Fibroblast of lung (primary cell): ENCODE data around the gene CDIP1. TPM values are rescaled to one million over a fixed set of nuclear protein-coding genes. Genes with fewer than 3 reads are reported as not detected.

Source experiments
- DNase-seq, 2 donors: peaks; one replicate each; pipeline versions ENCODE4 v3.0.0 to v3.0.0-alpha.2; 2010; ENCODE audit warnings: low read depth in 2 of 2
- H2AFZ ChIP-seq: 2 replicates; pipeline ENCODE4 v1.5.1; 2012; ENCODE audit warnings: low read length, control low read depth, inconsistent platforms
- H3K27ac ChIP-seq: 2 replicates; pipeline ENCODE4 v1.5.1; 2011; ENCODE audit warnings: low read length, control low read depth; ENCODE audit not compliant: insufficient read depth
- H3K27me3 ChIP-seq: 2 replicates; pipeline ENCODE4 v1.5.1; 2011; ENCODE audit warnings: mild to moderate bottlenecking, low read length; ENCODE audit not compliant: control insufficient read depth, insufficient read depth
- H3K36me3 ChIP-seq: 2 replicates; pipeline ENCODE4 v1.5.1; 2011; ENCODE audit warnings: low read length; ENCODE audit not compliant: control insufficient read depth, insufficient read depth
- H3K4me1 ChIP-seq: 2 replicates; pipeline ENCODE4 v1.5.1; 2011; ENCODE audit warnings: low read length; ENCODE audit not compliant: control insufficient read depth, insufficient read depth; ENCODE audit errors: extremely low read depth
- H3K4me2 ChIP-seq: 2 replicates; pipeline ENCODE4 v1.5.1; 2011; ENCODE audit warnings: low read length, control low read depth; ENCODE audit not compliant: insufficient read depth; ENCODE audit errors: extremely low read depth
- H3K4me3 ChIP-seq, 4 experiments: fragments of 200-600 bp in 1 of 4; sonication (generic) in 1 of 4; replicated peaks in 1 of 4; 2 replicates each; pipeline ENCODE4 v1.5.1; 2011 to 2016; ENCODE audit warnings: low read length in 4 of 4, low read depth in 3 of 4, mild to moderate bottlenecking in 3 of 4, control low read depth in 2 of 4, inconsistent platforms in 1 of 4, mixed read lengths in 1 of 4; ENCODE audit not compliant: insufficient read depth in 1 of 4; ENCODE audit errors: control extremely low read depth in 1 of 4
- H3K79me2 ChIP-seq: 2 replicates; pipeline ENCODE4 v1.5.1; 2012; ENCODE audit warnings: mild to moderate bottlenecking, low read length, inconsistent platforms; ENCODE audit not compliant: control insufficient read depth, insufficient read depth
- H3K9ac ChIP-seq: 2 replicates; pipeline ENCODE4 v1.5.1; 2011; ENCODE audit warnings: mild to moderate bottlenecking, low read length, control low read depth; ENCODE audit not compliant: insufficient read depth
- H3K9me3 ChIP-seq: 2 replicates; pipeline ENCODE4 v1.5.1; 2012; ENCODE audit warnings: low read depth, low read length; ENCODE audit not compliant: control insufficient read depth, insufficient read depth
- H4K20me1 ChIP-seq: 2 replicates; pipeline ENCODE4 v1.5.1; 2011; ENCODE audit warnings: low read length; ENCODE audit not compliant: control insufficient read depth, insufficient read depth; ENCODE audit errors: extremely low read depth
- EZH2 ChIP-seq: IDR thresholded peaks from 2 replicates; pipeline ENCODE4 v1.5.1; 2012; ENCODE audit warnings: low read length, control low read depth, mild to moderate bottlenecking; ENCODE audit errors: missing control alignments
- polyA plus RNA-seq, 2 donors: library from polyadenylated mRNA; depleted of rRNA in 1 of 2; stranded (reverse) in 1 of 2; unstranded in 1 of 2; fragments of >200 nt; gene quantifications; 2 replicates each; pipeline ENCODE4 v1.2.1, GENCODE V29; 2011 to 2012; ENCODE audit warnings: missing spikeins in 1 of 2
- total RNA-seq: library from RNA; depleted of rRNA; stranded (reverse); fragments of >200 nt; gene quantifications from 2 replicates; pipeline ENCODE4 v1.2.1, GENCODE V29; 2014
- TF ChIP-seq, protein P1 (sequence below), 2 donors: IDR thresholded peaks in 1 of 2; conservative IDR thresholded peaks in 1 of 2; 1 replicate in 1 of 2; 2 replicates in 1 of 2; pipeline ENCODE4 v1.5.1; 2011 to 2012; ENCODE audit warnings: low read length in 2 of 2, control low read depth in 1 of 2, inconsistent platforms in 1 of 2, low read depth in 1 of 2, mild to moderate bottlenecking in 1 of 2

Gene CDIP1
- total and polyA plus RNA-seq, 2 donors (not counting 1 experiment from before 2014, with no cell fraction given) = 6.3 to 12.2 TPM

DNA sequence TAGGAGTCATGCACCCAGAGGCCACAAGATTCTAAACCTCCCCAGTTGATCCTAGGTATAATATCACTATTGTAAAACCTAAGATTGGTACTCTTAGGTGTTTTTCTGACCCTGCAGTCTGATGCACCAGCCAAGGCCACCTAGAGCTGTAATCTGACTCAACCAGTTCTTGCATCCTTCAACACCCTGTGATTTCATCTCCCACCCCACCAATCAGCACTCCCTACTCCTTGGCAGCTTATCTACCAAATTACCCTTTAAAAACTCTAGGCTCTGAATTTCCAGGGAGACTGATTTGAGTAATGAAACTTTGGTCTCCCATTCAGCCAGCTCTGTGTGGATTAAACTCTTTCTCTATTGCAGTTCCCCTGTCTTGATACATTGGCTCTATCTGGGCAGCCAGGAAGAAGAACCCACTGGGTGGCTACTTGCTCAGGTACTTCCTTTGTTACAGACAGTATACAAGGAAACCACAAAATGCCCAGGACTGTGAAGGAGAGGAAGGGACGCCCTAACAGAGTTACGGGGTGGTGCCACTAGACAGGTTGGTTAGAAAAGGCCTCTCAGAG is 1.2 kb upstream of the CDIP1 start:
- no peak overlapping the region for H3K27ac ChIP-seq
- H3K9ac ChIP-seq = no peak overlapping the region
- no peaks in the 10 kb centered on the region for H3K79me2 ChIP-seq
- no peak for DNase-seq
- no peaks in the 10 kb centered on the region for H4K20me1 ChIP-seq
- no peak overlapping the region for H3K4me3 ChIP-seq
- TF ChIP-seq, protein P1, sequence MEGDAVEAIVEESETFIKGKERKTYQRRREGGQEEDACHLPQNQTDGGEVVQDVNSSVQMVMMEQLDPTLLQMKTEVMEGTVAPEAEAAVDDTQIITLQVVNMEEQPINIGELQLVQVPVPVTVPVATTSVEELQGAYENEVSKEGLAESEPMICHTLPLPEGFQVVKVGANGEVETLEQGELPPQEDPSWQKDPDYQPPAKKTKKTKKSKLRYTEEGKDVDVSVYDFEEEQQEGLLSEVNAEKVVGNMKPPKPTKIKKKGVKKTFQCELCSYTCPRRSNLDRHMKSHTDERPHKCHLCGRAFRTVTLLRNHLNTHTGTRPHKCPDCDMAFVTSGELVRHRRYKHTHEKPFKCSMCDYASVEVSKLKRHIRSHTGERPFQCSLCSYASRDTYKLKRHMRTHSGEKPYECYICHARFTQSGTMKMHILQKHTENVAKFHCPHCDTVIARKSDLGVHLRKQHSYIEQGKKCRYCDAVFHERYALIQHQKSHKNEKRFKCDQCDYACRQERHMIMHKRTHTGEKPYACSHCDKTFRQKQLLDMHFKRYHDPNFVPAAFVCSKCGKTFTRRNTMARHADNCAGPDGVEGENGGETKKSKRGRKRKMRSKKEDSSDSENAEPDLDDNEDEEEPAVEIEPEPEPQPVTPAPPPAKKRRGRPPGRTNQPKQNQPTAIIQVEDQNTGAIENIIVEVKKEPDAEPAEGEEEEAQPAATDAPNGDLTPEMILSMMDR (conservative IDR thresholded peaks at IDR 0.05 in 1 of 2, IDR thresholded peaks at IDR 0.05 in 1 of 2; ENCODE audit: low read depth in 1 of 2, low read length in 2 of 2) = no peak
- no peak for TF ChIP-seq EZH2
- no peaks in the 10 kb centered on the region for H3K27me3 ChIP-seq
- H3K4me1 ChIP-seq = no peaks in the 10 kb centered on the region
- no peak overlapping the region for H2AFZ ChIP-seq
- H3K36me3 ChIP-seq = no peaks in the 10 kb centered on the region
- no peak overlapping the region for H3K4me2 ChIP-seq
- no peaks in the 10 kb centered on the region for H3K9me3 ChIP-seq

DNA sequence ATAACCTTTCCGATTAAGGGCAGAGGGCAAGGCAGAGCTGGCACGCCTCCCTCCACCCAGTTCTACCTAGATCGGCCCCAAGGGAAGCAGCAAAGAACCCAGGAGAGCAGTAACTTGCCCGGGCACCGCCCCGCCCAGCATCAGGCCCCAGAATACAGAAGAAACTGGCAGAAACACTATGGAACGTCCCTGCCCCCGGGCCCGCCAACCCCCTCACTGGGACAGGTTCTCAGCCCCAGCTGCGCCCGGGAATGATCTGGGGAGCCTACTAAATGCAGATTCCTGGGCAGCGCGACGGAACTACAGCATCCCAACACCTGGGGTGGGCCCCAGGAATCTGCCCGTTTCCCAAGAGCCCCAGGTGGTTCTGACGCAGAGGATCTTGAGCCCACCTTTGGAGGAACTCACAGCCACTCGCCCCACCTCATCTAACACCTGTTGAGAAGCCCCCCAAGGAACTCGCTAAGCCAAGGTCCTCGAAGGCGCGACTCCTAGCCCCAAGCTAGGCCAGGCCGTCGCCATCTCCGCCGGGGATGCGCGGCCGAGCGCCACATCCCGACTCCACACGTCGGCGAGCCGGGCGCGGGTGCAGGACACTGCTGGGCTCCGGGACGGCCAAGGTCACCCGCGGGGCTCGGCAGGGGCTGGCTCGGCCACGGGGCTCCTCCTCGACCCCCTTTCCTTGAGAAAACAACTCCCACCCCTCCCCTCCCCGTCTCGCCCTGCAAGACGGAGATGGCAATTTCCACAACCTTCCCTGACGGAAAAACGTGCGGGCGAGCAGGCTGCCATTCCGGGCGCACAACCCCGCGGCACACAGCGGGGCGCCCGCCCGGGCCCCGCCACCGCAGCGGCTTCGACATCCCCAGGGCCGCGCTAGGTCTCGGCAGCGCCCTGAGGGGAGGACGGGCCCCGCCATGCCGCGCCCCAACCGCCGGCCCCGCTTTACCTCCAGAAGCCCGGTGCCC is 913 bp downstream of the CDIP1 start:
- Histone ChIP-seq H3K36me3 (no peaks in the 10 kb centered on the region), H3K9ac (peak overlapping the region; percentile 41), H3K79me2 (no peaks in the 10 kb centered on the region), H3K4me1 (no peaks in the 10 kb centered on the region), H2AFZ (peak overlapping the region; percentile 36), H4K20me1 (no peaks in the 10 kb centered on the region), H3K4me2 (peak overlapping the region; percentile 57), H3K27me3 (no peaks in the 10 kb centered on the region), H3K4me3 (peak overlapping the region; percentile 43 to 68 (median 46)), H3K9me3 (no peaks in the 10 kb centered on the region), H3K27ac (peak overlapping the region; percentile 7)
- DNase-seq = no peak
- TF ChIP-seq EZH2 = peak; percentile 39
- TF ChIP-seq, protein P1 (conservative IDR thresholded peaks at IDR 0.05 in 1 of 2, IDR thresholded peaks at IDR 0.05 in 1 of 2; ENCODE audit: low read depth in 1 of 2, low read length in 2 of 2) = no peak

DNA sequence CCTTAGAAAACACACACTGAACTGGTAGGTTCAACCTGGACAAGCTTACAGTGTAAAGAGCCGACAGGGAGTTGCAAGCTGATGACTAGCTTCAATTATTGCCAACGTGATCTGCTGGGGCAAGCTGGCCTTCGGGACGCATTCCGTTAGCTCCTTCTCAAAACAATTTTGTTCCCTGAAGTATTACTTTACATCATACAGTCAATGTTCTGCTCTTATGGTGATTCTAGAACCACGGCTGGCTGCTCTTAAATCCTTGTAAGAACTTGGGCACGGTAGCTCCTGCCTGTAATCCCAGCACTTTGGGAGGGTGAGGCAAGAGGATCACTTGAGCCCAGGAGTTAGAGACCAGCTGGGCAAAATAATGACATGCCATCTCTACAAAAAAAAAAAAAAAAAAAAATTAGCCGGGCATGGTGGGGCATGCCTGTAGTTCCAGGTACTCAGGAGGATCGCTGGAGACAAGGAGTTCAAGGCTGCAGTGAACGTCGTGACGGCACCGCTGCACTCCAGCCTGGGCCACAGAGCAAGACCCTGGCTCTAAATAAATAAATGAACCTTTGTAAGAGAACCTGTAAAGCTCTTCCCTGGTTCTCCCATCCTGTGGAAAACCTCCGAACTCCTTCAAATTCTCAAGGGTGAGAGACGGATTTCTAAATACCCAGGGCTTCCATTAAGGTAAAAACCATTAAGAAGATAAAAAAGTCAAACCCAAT is 2.0 kb downstream of the CDIP1 start:
- TF ChIP-seq, protein P1 (conservative IDR thresholded peaks at IDR 0.05 in 1 of 2, IDR thresholded peaks at IDR 0.05 in 1 of 2; ENCODE audit: low read depth in 1 of 2, low read length in 2 of 2) = no peak
- no peak for TF ChIP-seq EZH2
- Histone ChIP-seq H3K27me3 (no peaks in the 10 kb centered on the region), H3K27ac (no peak overlapping the region), H3K4me1 (no peaks in the 10 kb centered on the region), H3K9me3 (no peaks in the 10 kb centered on the region), H3K36me3 (no peaks in the 10 kb centered on the region), H3K9ac (no peak overlapping the region), H2AFZ (no peak overlapping the region), H3K4me2 (no peak overlapping the region), H4K20me1 (no peaks in the 10 kb centered on the region), H3K4me3 (no peak overlapping the region), H3K79me2 (no peaks in the 10 kb centered on the region)
- no peak for DNase-seq
